Stimulated activated CD4-positive, alpha-beta T cell treated with anti-CD3 and anti-CD28 coated beads, Interleukin-2, amount 100 ng/mL, for 4 hours (primary cell): Measurements from ENCODE around the gene COL23A1.
"Not testable (repeated sequence)": the region's sequence is repeated elsewhere in the genome, so short reads cannot be mapped to it uniquely, and the experiment has no call there.

Source experiments
- DNase-seq: peaks from one replicate; pipeline ENCODE4 v3.0.0-alpha.2; 2020; ENCODE audit warnings: low read depth

COL23A1 gene

DNA sequence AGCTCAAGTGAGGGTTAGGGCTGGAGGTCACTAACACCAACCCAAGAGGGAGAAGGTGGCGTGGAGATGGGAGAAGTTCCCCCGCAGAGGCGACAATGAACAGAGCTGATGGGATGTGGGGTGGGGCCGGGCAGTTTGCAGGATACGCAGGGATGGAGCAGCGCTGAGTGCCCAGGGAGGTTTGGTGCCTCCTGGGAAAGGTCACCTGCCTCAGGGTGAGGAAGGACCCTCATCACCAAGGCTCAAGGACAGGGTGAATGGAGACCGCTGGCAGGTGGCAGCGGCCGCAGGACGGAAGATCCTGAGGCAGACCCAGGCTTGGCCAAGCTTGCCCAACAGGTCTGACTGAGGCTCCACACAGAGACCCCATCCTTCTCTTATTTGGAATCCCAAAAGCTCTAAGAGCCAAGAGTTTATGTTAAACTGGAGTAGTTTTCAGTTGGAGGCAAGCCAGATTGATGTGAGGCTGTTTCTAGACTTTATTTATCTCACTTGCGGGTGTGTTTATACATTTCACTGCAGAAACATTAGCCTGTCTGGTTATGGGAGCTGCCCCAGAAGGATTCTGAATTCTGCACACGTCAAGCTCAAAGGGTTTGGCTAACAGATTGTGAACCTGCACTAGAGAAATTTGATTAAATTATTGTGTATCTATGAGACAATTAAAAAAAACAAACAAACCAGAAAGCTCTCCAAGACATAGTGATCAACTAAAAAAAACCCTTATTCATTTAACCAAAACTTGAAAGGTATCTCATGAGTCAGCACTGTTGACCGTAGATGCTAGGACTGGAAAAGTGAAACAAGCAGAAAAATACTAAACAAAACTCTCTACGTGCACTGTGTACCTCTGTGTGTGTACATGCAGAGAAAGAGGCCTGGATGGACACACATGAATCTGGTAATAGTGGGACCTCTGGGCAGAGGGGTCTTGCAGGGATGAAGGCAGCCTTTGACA, 211.4 kb downstream of the COL23A1 start:
- no peak for DNase-seq

DNA sequence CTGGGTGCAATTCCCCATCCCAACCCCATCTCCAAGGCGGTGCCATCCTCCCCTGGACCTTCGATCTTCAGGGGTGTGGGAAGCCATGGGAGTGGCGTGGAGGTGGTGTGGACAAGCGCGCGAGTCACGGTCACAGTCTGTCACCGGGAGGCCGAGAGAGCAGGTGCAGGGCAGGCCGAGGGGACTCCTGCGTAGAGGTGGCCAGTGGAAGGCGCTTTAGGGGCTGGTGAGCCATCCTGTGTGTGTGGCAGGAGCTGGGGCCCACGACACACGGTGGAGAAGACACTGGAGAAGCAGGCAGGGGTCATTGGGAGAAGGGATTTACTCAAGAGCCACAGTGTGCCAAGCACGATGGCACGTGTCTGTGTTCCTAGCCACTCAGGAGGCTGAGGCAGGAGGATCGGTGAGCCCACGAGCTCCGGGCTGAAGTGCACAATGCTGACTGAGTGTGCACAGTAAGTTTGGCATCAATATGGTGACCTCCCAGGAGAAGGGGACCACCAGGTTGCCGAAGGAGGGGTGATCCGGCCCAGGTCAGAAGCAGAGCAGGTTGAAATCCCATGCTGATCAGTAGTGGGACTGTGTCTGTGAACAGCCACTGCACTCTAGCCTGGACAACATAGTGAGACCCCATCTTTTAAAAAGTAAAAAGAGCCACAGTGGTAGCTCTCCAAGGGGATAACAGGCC, 212.5 kb downstream of the COL23A1 start:
- no peak for DNase-seq

DNA sequence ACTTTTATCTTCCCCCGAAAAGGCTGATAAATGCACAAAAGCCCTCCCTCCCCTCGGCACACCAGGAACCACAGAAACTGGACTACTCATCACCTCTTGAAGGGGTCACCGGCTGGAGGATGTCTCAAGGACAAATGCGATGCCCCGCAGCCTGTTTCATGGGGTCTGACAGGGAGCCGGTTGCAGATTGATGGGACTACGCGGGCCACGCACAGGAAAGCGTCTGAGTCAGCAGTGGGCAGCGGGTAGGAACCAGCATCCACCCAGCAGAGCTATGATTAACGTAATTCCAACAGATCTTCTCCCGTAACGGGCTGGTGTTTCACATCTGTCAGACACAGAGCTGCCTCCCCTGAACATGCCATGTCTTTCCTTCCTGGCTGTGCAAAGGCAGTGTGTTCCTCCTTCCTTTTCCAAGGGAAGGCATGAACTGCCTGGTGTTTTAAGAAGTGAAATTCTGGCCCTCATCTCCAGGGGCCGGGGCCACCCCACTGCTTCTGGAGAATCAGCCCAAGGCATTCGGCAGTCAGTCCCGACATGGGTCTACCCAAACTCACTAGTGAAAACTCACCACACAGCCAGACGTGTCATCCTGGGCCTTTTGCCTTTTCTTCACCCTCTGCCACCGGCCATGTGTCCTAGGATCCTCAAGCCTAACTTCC, 213.1 kb downstream of the COL23A1 start:
- DNase-seq, result no peak

DNA sequence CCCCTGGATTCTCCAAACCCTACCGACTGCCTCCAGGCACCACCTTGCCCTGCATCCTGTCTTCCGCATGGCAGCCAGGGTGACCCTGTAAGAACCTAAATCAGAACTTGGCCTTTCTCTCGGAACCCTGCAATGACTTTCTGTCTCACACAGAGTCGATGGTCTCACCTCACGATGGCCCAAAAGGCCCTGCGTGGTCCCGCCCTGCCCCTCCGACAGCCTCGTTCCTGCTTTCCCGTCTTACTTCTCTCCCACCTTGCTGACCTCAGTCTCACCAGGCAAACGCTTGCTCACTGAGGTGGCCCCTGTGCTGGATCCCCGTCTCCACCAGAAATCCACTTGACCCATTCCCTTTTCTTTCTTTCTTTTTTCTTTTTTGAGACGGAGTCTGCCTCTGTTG, 214.8 kb downstream of the COL23A1 start:
- DNase-seq, result no peak

DNA sequence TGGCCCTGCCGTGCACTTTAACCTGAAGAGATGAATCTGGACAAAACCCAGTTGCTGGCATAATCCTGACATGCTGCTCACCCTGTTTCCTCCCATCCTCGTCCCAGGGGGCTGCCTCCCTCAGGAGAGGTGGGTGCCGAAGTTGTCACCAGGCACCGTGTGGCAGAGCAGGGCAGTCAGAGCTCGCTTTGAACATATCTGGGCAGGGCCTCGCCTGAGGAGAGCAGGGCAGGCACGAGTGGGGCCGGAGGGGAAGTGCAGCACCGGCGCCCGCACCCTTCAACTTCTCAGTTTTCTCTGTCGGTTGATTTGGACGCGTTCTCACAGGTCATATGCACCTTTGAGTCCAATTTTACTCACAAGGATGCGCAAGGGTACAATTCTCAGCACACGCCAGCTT, 216.5 kb downstream of the COL23A1 start:
- DNase-seq, result no peak

DNA sequence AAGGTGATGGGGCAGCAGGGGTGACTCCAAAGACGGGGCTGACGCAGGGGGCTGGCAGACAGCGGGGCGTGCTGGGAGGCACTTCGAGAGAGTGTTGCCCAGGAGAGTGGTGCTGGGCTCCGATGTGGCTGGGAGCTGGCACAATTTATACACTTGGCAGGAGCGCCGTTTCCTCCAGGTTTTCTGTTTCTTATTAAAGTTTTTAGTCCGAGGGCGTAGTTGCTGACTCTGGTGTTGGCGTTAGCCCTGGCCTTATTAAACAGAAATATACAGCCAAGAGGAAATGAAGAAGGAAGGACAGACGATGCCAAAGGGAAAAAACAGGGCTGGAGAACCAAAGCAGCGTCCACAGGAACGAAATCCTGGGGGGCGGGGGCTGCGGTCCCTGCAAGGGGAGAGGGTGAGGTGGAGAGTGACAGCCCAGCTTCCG, 218.0 kb downstream of the COL23A1 start:
- DNase-seq, result no peak

DNA sequence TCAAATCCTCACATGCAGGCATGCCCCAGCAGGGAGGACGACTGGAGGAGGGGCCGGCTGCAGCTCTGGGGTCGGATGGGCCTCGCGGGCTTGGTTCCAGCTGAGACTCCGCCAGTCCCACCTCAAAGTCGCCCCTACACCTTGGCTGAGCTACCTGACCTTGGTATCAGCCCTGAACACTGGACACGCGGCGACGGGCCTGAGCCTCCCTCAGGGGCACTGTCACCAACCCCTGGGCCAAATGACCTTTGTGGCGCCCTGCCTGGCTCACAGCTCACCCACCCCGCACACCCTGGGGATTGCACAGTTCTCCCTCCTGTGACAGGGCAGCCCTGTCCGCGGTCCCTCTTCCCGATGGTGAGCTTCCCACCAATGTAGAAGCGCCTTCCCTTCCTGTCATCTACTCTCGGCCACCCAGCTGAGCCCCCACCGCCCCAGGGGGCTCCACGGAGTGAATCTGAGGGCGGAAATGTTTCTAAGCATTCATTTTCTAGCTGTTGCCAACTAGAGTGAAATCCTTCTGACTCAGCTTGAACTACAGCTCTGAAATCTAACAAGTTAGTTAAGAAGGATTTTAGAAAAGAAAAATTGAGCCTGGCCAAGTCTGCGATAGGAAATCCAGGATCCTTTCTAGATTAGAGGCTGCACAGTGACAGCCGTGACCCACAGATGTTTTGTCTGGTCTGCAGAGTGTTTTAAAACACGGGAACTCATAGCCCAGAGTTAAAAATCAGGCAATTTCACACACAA, 218.7 kb downstream of the COL23A1 start:
- no peak for DNase-seq

DNA sequence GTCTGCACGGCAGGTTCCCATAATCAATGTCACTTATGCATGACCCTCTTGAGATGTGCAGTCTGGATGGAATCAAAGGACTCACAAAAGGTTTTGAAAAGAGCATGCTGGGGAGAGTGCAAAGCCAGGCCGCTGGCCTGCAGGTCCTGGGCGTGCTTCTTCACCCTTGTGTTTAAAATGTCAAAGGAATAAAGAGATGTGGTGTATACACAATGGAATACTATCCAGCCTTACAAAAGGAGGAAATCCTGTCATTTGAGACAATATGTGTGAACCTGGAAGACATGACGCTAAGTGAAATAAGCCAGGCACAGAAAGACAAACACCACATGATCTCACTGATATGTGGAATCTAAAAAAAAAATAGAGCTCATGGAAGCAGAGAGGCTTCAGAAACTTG, 220.1 kb downstream of the COL23A1 start:
- DNase-seq, result no peak

DNA sequence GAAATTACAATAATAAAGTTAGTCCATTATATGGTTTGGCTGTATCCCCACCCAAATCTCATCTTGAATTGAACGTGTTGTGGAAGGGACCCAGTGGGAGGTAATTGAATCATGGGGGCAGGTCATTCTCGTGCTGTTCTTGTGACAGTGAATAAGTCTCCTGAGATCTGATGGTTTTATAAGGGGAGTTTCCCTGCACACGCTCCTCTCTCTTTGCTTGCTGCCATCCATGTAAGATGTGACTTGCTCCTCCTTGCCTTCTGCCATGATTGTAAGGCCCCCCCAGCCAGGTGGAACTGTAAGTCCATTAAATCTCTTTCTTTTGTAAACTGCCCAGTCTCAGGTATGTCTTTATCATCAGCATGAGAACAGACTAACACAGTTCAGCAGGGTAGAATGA, 220.7 kb downstream of the COL23A1 start:
- DNase-seq, result not testable (repeated sequence)

DNA sequence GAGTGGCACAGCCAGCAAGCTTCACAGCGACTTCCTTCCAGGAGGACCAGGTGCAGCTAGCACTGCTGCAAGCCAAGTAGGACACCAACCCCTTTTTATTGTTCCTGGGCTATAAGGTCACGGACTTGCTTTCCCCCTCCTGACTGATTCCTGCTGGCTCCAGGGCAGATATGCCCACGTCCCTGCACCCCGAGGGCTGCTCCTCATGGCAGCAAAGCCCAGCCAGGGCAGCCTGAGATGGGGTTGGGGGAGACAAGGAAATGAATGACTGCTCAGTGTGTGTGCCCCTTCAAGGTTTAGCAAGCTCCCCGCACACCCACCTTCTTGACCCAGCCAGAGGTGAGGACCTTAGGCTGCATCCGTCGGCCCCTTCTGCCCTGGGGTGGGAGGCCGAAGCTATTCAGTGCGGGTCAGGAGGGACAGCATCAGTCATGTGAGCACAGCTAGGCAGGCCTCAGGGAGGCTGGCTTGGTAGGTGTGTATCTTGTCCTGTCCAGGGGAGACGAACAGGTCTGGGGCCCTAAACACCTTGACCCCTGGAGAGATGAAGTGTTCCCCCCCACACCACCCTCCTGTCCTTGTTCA, 221.4 kb downstream of the COL23A1 start:
- no peak for DNase-seq

DNA sequence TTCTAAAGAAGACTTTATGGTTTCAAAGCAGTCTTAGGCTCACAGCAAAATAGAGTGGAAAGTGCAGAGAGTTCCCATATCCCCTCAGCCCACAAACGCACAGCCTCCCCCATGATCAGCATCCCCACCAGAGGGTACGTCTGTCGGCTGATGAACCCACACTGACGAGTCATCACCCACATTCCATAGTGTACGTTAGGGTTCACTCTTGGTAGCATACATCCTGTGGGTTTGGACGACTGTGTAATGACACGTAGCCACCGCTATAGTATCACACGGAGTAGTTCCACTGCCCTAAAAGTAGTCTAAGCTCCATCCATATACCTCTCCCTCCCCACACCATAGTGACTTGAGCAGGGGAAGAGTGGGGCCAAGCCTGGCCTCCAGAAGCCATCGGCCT, 221.9 kb downstream of the COL23A1 start:
- no peak for DNase-seq

DNA sequence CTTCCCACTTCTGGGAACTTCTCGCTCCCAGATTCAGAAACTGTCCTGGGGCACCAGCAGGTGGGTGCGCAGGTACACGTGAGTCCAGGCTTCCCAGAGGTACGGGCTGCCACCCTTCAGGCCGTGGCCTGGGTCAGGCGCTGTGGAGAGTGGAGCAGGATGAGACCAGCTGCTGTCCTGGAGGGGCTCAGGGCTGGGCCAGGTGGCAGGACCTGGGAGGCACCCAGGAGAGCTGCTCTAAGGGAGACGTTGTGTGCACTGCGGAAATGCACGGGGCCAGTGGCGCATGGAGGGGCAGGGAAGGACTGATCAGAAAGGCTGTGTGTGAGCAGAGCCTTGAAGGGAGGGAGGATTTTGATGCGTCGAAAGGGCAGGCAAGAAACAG, 222.5 kb downstream of the COL23A1 start:
- DNase-seq, result no peak

DNA sequence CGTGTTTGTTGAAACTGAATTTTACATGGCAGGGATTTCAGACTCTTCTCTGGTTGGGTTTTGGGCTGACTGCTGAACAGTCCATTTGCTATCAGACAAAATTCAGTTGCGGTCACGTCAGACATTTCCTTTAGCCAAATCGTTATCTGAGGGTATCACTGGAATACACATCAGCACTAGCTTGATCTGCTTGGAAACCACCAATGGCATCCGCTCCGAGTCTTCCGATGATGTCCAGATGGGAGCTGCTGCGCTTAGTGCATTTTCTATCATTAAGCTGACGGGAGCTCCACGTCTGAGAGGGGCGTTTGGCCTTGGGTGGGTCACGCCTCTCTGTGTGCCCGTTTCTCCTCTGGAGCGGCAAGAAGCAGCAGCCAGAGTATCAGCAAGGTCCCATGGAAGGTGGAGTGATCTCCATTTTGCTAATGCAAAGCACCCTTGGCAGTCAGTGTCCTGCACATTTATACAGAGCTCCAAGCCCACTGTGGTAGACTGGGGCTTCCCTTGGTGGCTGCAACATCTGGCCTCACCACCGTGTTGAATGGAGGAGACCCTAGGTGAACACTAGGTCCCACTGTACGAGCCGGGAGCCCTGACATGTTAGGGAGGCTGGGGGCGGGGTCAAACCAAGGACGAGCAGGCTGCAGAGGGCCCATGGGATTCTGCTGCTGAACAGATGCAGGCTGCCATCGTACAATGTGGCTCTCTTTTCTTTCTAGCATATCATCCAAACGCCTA, 223.0 kb downstream of the COL23A1 start:
- DNase-seq, result no peak

DNA sequence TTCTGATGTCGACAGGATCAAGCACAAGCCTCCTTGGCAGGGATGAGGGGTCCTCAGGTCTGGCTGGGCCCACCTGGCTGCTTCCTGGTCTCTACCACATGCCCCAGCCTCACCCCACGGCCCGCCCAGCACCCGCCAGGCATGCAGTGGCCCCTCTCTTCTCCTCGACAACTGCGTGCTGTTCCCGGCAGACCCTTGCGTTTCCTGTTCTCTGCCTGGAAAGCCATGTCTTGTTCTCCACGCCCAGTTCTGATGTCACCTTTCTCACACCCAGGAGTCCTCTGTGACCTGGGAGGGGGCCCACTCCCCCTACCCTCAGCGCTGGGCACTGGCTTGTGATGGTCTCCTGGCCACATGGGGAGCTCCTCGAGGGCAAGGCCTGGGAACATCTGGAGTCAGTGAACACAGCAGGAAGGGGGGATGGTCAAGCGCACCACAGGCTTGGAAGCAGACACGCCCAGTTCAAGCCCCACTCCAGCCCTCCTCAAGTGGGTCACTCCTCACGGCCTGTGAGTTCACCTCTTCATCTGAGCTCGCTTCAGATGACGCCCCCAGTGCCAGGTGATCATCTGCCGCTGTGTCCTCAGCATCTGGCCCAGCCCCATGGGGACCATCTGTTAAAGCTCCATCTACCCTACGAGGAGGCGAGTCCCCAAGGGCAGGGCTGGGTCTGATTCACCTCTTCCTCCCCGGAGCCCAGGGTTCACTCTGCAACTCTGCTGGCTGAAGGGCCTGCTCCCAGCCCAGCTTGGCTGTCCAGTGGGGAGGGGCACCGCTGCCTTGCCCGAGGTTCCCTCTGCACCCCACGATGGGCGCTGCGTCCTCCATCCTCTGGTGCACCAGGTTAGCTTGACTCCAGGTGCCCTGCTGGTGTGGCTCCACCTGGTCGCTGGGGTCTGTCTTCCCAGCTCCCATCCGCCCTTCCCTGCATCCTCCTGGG, 224.4 kb downstream of the COL23A1 start:
- no peak for DNase-seq

DNA sequence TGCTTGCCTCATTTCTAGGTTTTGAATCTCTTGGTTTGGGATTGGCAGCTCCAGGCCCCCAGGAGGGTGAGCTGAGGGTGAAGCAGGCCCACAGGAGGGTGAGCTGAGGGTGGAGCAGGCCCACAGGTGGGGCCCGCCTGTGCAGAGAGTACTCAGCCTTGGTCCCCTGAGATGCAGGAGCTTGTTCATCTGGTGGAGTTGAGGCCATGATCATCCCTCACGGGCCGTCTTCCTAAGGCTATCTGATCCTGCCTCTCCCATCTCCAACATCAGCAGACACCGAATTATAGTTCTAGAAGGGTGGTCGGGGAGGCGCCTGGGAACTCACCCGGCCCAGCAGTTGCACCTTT, 225.9 kb downstream of the COL23A1 start:
- no peak for DNase-seq

DNA sequence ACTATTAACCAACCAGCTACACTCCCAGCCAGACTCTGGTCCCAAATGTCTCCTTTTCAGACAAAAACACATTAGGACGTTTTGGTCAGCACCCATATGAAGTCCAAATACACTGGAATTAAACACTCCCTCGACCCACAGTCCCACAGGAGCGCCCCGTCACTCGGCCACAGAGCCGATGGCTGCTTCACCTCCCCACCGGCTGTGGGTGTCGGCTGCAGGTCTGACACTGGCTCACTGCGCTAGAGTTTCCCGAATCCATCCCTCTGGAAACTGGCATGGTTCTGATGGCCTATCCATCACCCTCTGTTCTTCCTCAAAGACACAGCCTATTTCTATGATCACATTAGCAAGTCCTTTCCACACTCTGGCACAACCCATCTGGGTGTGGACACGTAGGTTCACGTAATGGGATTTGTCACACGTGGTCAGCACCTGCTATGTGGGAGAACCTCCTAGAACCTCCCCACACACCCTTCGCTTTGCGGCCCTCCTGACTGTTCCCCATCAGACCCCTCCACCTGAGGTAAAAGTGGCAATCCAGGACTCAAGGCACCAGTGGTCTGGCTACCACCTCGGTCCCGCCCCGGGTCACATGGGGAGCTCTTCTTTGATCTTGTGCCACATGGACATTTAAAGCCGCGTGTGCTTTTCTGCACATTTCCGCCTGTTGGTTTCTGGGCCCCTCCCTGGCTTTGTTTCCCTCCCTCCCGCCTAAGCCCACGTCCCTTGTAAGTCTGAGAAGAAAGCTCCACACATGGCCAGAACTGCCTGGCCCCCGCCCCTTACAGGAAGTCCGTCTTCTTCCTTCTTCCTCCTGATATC, 226.5 kb downstream of the COL23A1 start:
- DNase-seq, result no peak

DNA sequence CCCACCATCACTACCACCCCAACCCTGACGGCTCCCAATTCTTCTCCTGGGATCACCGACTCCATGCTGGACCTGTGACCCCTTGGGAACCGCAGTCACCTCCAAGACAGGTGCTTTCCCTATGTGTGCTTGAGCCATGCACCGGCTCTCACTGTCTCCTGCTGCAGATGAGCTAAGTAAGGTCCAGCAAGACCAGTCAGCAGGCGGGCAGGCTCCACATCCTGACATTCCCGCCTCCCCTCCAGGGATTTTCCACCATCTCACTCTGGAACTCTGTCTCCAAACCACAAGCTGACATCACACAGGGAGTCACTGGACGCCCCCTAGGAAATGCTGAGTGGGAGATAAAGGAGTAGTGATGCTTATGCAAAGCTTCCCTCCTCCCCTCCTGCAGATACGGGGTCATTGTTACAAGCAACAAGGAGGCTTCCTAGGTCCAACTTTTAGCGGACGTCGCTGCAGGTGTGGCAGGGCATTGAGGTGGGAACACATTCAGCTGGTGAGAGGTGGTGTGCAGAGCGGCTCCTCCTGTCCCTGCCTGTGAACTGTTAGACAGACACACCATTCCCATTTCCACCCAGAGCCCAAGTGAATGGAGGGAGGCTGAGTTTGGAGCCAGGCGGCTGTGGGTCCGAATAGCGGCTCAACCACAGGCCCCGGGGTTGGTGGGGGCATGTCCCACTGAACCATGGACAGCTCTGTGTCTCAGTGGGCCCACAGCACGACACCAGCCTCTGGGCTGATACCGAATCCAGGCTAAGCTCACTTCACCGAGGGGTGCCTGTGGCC, 228.3 kb downstream of the COL23A1 start:
- DNase-seq, result no peak

DNA sequence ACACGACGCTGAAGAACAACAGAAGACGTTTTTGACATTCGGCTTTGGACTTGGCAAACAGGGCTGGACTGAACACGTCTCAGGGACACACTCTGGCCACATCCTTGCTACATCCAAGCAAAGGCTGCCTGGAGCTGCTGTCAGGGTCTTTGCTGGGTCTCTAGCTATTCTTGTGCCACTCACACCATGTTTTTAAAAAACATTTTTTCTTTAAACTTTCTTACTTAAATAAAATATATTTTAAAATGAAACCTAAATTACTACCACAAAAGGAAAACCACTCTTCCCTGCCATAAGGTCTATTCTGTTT, 229.3 kb downstream of the COL23A1 start:
- no peak for DNase-seq
